ENCODE measurements around the gene GNAZ.

The GNAZ gene

DNA sequence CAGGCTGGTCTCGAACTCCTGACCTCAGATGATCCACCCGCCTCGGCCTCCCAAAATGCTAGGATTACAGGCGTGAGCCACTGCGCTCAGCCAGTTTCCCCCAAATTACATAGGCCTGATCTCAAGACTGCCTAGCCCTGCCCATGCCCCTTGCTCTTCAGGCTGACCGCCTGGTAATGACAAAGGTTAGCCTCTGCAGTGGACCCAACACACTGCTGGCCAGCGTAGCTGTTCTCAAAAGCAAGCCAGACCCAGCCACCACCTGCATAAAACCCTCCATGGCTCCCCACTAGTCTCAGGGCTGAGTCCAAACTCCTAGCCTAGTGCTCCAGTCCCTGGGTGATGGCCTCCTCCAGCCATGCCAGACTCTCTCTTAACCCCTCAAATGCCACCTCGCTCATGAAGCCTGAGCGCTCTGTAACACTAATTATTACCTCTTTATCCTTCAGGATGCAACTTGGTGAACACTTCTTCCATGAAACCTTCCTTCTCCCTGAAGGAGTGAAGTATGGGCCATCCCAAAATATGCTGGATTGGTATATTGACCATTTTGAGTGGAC, 72.3 kb downstream of the GNAZ start:
- no peak for DNase-seq

DNA sequence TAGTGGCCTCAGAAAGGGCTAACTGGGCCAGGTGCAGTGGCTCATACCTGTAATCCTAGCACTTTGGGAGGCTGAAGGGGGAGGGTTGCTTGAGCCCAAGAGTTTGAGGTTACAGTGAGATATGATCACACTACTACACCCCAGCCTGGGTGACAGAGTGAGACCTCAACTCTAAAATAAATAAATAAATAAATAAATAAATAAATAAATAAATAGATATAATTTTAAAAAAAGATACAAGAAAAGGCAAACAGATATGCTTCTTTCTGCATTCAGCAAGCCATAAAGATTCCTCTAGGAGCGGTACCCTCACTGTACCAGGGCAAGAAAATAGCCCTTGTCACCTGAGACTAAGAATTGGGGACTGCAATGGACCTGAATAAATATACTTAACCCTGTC, 72.8 kb downstream of the GNAZ start:
- no peak for DNase-seq

DNA sequence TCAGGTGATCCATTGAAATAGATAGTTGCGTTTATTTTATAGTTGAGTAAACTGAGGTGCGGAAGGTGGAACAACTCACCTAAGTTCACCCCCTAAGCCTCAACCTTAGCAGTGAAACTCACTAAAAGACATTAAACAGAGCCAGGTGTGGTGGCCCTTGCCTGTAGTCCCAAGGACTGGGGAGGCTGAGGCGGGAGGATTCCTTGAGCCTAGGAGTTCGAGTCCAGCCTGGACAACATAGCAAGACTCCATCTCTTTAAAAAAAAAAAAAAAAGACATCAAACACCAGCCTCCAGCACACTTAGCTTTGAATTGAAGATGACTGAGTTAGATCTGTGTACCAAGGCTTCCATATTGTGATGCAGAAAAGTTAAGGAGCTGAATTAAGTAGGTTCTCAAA, 74.1 kb downstream of the GNAZ start:
- no peak for DNase-seq

DNA sequence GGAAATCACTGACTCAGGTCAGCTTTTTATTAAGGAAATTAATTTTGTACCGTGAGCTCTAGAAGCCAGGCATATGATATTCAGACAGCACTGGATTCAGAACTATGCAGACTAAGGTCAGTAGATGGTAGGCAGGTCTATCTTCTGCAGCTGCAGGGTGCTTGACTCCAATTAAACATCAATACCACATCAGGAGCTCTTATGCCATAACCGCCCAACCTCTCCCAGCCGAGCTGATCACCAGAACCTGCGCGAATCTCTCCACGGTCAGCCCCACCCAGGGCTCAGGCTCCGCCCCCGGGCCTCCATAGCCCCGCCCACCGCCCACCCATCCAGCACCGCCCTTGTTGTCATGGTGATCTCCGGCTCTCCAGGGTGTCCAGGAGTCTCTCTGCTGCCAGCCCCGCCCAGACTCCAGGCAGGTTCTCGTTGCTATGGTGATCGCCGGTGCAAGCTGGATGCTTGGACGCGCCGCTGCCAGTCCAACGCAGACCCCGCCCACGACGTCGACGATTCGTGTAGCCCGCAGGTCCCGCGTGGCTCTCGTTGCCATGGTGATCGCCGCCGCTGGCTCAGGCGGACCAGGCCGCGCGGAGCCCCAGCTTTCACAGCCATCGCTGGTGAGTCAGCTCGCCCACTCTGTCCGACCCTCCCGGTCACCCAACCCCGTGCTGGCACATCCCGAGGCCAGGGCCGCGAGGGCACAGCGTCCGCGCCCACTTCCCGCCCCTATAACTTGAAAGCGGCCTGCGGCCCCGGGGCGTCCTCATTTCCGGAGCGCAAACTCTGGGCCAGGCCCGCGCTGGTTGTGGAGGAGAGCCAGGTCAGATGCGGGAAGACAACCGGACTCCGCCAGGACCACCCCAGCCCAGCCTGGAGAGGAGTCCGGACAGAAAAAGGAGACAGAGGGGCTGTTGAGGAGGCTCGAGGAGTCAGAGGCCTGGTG, 74.9 kb downstream of the GNAZ start, which contains the start of gene RAB36:
Gene RAB36, plus strand, starts transcription at position 546 of the 946 bp plus-strand sequence. CDS start 1,140 bp downstream, outside the sequence.
- DNase-seq = peak; percentile 90 to 94 (median 91)

DNA sequence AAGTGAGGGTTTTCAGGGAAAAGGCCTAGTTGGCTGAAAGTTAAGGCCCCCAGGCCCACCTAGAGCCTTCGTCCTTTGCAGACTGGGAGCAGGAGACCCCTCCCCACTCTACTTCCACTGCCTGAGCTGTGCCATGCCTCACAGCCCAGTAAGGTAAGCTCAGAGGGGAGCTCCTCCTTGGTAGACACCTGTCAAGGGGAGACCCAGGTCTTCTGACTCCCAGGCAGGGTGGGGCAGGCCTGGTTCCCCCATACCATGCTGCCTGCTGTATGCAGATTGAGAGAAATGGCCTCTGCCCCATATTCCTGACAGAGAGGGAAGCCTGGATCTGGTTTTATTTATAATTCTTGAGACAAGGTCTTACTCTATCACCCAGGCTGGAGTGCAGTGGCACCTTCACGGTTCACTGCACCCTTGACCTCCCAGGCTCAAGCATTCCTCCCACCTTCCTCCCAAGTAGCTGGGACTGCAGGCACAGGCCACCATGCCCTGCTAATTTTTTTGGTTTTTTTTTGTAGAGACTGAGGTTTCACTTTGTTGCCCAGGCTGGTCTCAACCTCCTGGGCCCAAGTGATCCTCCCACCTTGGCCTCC, 75.7 kb downstream of the GNAZ start:
- no peak for DNase-seq

DNA sequence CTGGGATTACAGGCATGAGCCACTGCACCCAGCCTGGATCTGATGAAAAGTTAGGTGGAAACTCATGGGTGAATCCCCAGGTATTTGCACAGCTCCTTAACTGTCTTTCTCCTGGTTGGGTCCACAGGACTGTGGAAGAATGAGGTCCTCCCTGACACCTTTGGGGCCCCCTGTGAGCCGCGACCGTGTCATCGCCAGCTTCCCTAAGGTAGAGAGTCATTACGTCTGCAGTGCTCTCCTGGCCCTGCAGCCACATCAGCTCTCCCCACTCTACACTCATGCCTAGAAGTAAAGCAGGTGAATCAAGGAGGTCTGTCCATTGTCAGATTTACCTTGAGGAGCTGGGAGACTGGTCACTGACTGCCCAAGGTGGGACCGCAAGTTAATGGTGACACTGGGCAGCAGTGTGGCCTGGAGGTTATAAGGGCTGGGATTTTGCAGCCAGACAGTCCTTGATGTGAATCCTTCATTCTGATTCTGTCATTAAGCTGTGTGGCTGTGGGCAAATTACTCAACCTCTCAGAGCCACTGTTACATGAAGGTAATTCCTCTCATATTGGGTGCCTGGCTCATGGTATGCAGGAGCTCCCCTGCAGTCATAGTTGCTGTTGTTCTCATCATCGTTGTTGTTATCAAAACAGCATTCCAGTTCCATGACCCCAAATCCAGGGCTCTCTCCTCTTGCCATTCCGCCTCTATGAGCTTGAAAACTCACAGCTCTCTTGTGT, 76.3 kb downstream of the GNAZ start:
- DNase-seq = no peak

- DNase-seq = no peak
Observed at GRCh38 chr22:23147617-23148387, 77.5 kb downstream of the GNAZ start.

DNA sequence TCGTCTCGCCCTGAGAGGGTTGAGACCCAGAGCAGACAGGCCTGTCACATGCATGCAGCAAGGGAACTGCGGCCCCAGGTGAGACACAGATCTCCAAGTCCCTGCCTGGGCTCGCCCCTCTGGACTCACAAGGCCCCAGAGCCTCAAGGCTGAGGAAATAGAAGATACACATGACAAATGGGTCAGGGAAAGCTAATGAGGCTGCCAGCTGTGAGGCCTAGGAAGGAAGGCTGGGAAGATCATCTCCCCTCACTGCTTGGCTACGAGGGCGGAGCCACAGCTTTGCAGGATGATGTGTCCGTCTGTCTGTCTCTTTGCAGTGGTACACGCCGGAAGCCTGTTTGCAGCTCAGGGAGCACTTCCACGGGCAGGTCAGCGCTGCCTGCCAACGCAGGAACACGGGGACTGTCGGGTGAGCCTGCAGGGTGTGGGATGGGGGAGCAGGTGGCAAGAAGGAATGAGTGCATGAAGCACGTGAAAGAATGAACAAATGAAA, 79.5 kb downstream of the GNAZ start:
- DNase-seq = no peak

DNA sequence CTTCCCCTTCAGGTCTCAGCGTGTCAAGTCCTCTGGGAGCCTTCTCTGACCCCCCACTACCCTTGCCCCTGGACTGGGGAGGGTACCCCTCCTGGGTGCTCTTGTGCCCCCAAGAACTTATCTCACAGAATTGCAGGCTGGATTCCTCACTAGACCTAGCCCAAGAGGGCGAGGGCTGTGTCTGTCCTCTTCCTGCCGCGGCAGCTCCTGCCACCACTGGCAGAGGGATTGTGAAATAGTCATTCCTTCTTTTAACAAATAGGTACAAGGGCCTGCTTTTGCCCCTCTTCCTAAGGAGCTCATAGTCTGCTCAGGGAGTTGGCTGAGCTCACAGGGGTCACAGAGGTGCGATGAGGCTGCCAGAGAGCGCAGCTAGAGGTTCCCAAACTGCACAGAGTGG, 80.4 kb downstream of the GNAZ start:
- DNase-seq = no peak

- no peak for DNase-seq
Observed at GRCh38 chr22:23151827-23152226, 81.5 kb downstream of the GNAZ start.

GRCh38 chr22:23152238-23153114, 82.2 kb downstream of the GNAZ start:
- DNase-seq = peak; percentile 63 to 76 (median 68)

DNA sequence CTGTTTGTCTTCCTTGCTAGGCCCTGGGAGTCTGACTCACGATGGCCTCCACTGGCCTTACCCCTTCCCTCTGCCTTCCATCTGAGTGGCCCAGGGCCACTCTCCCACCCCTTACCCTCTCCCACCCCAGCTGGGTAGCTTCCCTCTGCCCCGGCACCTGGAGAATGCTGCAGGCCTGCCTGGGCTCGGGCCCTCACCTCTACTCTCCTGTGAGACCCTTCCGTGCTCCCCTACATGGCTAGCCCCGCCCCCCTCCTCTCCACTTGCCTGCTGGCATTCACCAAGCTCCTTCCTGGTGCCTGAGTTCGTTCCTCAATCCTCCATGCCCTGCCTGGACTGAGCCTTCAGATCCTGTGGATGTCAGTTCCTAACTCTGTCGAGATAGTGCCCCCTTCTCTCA, 83.7 kb downstream of the GNAZ start:
- DNase-seq = no peak

DNA sequence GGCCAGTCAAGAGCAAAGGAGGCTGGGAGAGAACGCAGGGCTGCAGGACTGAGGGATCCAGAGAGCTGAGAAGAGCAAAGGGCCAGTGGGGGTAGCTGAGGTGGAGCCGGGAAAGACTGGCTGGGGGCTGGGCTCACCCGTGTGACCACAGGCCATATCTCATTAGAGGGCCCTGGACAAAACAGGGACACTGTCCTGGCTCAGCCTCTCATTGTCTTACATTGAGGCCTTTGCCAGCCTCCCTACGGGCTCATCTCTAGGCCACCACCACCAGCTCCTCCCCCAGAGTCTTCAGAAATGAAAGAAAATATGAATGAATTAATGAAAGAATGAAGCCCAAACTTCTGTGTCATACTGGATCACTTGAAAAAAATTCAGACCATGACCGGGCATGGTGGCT, 84.1 kb downstream of the GNAZ start:
- DNase-seq = no peak

DNA sequence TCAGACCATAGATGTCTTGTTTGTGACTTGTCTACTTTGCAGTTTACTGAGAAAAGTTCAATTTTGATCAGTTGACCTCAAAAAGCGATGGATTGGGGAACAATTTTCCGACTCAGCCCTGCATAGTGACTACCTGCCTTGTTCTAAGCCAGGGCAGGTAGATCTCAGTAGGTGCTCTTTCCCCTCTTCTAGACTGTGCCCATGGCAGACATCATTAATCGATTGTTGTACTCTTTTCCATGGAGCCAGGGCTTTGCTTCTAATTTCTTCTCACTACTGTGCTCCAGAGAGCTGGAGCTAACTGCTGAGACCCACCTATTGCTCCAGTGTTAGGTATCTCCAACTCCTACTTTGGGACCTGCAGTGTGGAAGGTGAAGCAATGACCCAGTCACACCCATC, 84.8 kb downstream of the GNAZ start:
- no peak for DNase-seq

GRCh38 chr22:23155831-23156230, 85.5 kb downstream of the GNAZ start:
- DNase-seq = no peak

GRCh38 chr22:23156286-23156685, 86.0 kb downstream of the GNAZ start:
- no peak for DNase-seq

- no peak for DNase-seq
Observed at GRCh38 chr22:23157560-23158515, 87.5 kb downstream of the GNAZ start.

DNA sequence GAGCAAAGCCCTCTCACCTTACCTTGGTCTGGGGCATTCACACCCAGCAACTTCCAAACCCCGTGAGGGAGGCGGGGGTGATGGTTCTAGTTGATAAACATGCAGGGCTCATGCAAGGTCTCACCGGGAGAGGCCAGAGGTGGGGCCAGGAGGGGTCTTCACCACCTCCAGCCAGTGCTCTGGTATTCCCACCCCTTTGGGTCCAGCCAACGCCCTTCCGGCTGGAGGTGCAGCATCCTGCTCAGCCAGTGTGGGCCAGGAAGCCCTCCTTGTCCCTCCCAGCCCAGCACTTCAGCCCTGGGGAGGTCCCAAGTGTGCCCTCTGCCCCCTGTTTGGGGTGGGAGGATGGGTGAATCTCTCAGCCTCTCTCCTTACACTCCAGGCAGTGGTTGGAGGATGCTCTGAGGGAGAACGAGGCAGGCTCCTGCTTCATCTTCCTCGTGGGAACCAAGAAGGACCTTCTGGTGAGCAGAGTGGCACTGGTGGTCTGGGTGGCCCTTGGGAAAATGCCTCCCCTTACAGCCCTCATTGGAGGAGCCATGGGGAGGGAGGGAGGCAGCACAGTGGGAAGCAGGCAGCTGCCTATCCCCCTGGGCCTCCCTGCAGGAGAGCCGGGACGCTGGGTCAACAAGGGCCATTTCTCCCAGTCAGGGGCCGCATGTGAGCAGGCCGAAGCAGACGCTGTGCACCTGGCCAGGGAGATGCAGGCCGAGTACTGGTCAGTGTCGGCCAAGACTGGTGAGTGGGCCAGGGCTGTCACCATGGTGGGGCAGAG, 88.4 kb downstream of the GNAZ start:
- DNase-seq = no peak

- peak in 2 of 3 donors; percentile 33 to 47 for DNase-seq
Observed at GRCh38 chr22:23159291-23159630, 88.9 kb downstream of the GNAZ start.

Data from suppressor macrophage treated with lipopolysaccharide for 1 hour (primary cell).